Measurements from ENCODE around the gene MKNK2. TPM values are rescaled to one million over a fixed set of nuclear protein-coding genes. Genes with fewer than 3 reads are reported as not detected.
A peak's percentile ranks its signal among the peaks of the same experiment; 100 is the strongest.

Gene MKNK2
- total and polyA plus RNA-seq, 2 of the 13 experiments (the other 11 are each of a cell fraction or from before 2014, with no cell fraction given): 44.9 to 112 TPM

- TF ChIP-seq, protein P1, sequence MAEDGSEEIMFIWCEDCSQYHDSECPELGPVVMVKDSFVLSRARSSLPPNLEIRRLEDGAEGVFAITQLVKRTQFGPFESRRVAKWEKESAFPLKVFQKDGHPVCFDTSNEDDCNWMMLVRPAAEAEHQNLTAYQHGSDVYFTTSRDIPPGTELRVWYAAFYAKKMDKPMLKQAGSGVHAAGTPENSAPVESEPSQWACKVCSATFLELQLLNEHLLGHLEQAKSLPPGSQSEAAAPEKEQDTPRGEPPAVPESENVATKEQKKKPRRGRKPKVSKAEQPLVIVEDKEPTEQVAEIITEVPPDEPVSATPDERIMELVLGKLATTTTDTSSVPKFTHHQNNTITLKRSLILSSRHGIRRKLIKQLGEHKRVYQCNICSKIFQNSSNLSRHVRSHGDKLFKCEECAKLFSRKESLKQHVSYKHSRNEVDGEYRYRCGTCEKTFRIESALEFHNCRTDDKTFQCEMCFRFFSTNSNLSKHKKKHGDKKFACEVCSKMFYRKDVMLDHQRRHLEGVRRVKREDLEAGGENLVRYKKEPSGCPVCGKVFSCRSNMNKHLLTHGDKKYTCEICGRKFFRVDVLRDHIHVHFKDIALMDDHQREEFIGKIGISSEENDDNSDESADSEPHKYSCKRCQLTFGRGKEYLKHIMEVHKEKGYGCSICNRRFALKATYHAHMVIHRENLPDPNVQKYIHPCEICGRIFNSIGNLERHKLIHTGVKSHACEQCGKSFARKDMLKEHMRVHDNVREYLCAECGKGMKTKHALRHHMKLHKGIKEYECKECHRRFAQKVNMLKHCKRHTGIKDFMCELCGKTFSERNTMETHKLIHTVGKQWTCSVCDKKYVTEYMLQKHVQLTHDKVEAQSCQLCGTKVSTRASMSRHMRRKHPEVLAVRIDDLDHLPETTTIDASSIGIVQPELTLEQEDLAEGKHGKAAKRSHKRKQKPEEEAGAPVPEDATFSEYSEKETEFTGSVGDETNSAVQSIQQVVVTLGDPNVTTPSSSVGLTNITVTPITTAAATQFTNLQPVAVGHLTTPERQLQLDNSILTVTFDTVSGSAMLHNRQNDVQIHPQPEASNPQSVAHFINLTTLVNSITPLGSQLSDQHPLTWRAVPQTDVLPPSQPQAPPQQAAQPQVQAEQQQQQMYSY (CRISPR knock-in tag; IDR thresholded peaks at IDR 0.05): no peak
- TF ChIP-seq NPAS2 (CRISPR knock-in tag; IDR thresholded peaks at IDR 0.05; ENCODE audit: borderline replicate concordance) (no peak), MAFF (IDR thresholded peaks at IDR 0.05; ENCODE audit: low read depth, low read length) (no peak), HOXA5 (CRISPR knock-in tag; IDR thresholded peaks at IDR 0.05) (no peak), TP53 (CRISPR knock-in tag; conservative IDR thresholded peaks at IDR 0.05) (no peak), ZNF629 (CRISPR knock-in tag; conservative IDR thresholded peaks at IDR 0.05) (0 out of 2 replicates have a peak, but pooled peaks have one; percentile 25), SATB2 (CRISPR knock-in tag; IDR thresholded peaks at IDR 0.05) (0 out of 2 replicates have a peak, but pooled peaks have one; percentile 29), HHEX (CRISPR knock-in tag; IDR thresholded peaks at IDR 0.05) (no peak), KMT2B (CRISPR knock-in tag; IDR thresholded peaks at IDR 0.05) (0 out of 2 replicates have a peak, but pooled peaks have one; percentile 14), CBFB (CRISPR knock-in tag; IDR thresholded peaks at IDR 0.05) (peak; percentile 96), ZNF383 (CRISPR knock-in tag; IDR thresholded peaks at IDR 0.05; ENCODE audit: borderline replicate concordance) (0 out of 2 replicates have a peak, but pooled peaks have one; percentile 54), HIVEP1 (CRISPR knock-in tag; IDR thresholded peaks at IDR 0.05) (peak; percentile 75), FOXP4 (CRISPR knock-in tag; IDR thresholded peaks at IDR 0.05) (no peak), SP1 (IDR thresholded peaks at IDR 0.05) (no peak), SP1 (CRISPR knock-in tag; IDR thresholded peaks at IDR 0.05) (peak; percentile 98), ZNF678 (CRISPR knock-in tag; IDR thresholded peaks at IDR 0.05) (0 out of 2 replicates have a peak, but pooled peaks have one; percentile 31), RBM22 (optimal IDR thresholded peaks at IDR 0.05; ENCODE audit: low read length) (no peak), FOSL1 (CRISPR knock-in tag; IDR thresholded peaks at IDR 0.05; ENCODE audit: borderline replicate concordance) (no peak), RNF219 (CRISPR knock-in tag; IDR thresholded peaks at IDR 0.05) (no peak), POGZ (CRISPR knock-in tag; IDR thresholded peaks at IDR 0.05) (peak; percentile 70; the same call in 1 of the 2 replicates), HMG20A (CRISPR knock-in tag; IDR thresholded peaks at IDR 0.05; ENCODE audit: borderline replicate concordance) (no peak), DMAP1 (CRISPR knock-in tag; IDR thresholded peaks at IDR 0.05) (peak; percentile 79; the same call in 1 of the 2 replicates), ZNF670 (CRISPR knock-in tag; IDR thresholded peaks at IDR 0.05; ENCODE audit: borderline replicate concordance) (peak; percentile 40; the same call in 1 of the 2 replicates), ZSCAN29 (CRISPR knock-in tag; conservative IDR thresholded peaks at IDR 0.05) (peak; percentile 61)
Measured at GRCh38 chr19:2096034-2096479, 45.0 kb upstream of the MKNK2 start, which contains the start of gene MOB3A (continued).

Data from HepG2 (cell line).